Measurements from ENCODE around the gene PADI3.

The PADI3 gene

GRCh38 chr1:17274186-17275170 lies 25.6 kb downstream of the PADI3 start:
- no peak for DNase-seq

- DNase-seq: no peak
Observed at GRCh38 chr1:17276568-17276967, 27.7 kb downstream of the PADI3 start.

- DNase-seq: no peak
Observed at GRCh38 chr1:17277511-17278159, 28.7 kb downstream of the PADI3 start.

- no peak for DNase-seq
Observed at GRCh38 chr1:17278996-17279830, 30.3 kb downstream of the PADI3 start.

GRCh38 chr1:17280436-17280835 lies 31.5 kb downstream of the PADI3 start:
- no peak for DNase-seq

- DNase-seq: no peak
Observed at GRCh38 chr1:17280894-17281293, 32.0 kb downstream of the PADI3 start.

GRCh38 chr1:17281775-17282181 lies 32.9 kb downstream of the PADI3 start:
- peak; percentile 4 for DNase-seq

- no peak for DNase-seq
Observed at GRCh38 chr1:17282836-17283235, 33.9 kb downstream of the PADI3 start.

- no peak for DNase-seq
Observed at GRCh38 chr1:17286646-17287045, 37.7 kb downstream of the PADI3 start.

GRCh38 chr1:17287130-17287776 lies 38.4 kb downstream of the PADI3 start:
- no peak for DNase-seq

GRCh38 chr1:17289721-17290120 lies 40.8 kb downstream of the PADI3 start:
- no peak for DNase-seq

GRCh38 chr1:17290553-17290952 lies 41.7 kb downstream of the PADI3 start:
- DNase-seq: no peak

- no peak for DNase-seq
Observed at GRCh38 chr1:17292299-17293160, 43.6 kb downstream of the PADI3 start.

- no peak for DNase-seq
Observed at GRCh38 chr1:17293681-17294425, 45.0 kb downstream of the PADI3 start.

GRCh38 chr1:17295292-17295691 lies 46.4 kb downstream of the PADI3 start:
- DNase-seq: no peak

- no peak for DNase-seq
Observed at GRCh38 chr1:17296086-17296485, 47.2 kb downstream of the PADI3 start.

- DNase-seq: no peak
Observed at GRCh38 chr1:17297991-17298390, 49.1 kb downstream of the PADI3 start.

GRCh38 chr1:17301767-17302166 lies 52.9 kb downstream of the PADI3 start:
- DNase-seq: no peak

GRCh38 chr1:17304151-17304825 lies 55.4 kb downstream of the PADI3 start:
- no peak for DNase-seq

- no peak for DNase-seq
Observed at GRCh38 chr1:17304826-17305175, 55.9 kb downstream of the PADI3 start.

Measured in CD4-positive, alpha-beta T cell treated with Interleukin-4 for 4 hours (primary cell).